Activated T-helper 2 cell treated with anti-CD3 and anti-CD28 coated beads, Interferon-gamma antibody, Interleukin-2, Interleukin-4, amounts not matched to agents 10 μg/mL and 5 μg/mL and 100 μg/mL, durations not matched to agents 14 hours and 24 hours and 36 hours (primary cell): ENCODE measurements around the gene HES2. TPM values are rescaled to one million over a fixed set of nuclear protein-coding genes. Genes with fewer than 3 reads are reported as not detected.
"Not testable (repeated sequence)": the region's sequence is repeated elsewhere in the genome, so short reads cannot be mapped to it uniquely, and the experiment has no call there.

ENCODE experiments used
- DNase-seq: peaks from one replicate; pipeline ENCODE4 v3.0.0; 2021; ENCODE audit warnings: low spot score
- H3K27ac Mint-ChIP-seq: one replicate; pipeline ENCODE4 v1.8.0; 2021; ENCODE audit warnings: mixed read lengths
- H3K27me3 Mint-ChIP-seq: one replicate; pipeline ENCODE4 v1.8.0; 2021; ENCODE audit warnings: low read depth, mixed read lengths
- H3K36me3 Mint-ChIP-seq: one replicate; pipeline ENCODE4 v1.8.0; 2021; ENCODE audit warnings: low read depth, mixed read lengths
- H3K4me1 Mint-ChIP-seq: one replicate; pipeline ENCODE4 v1.8.0; 2021; ENCODE audit warnings: low read depth, mixed read lengths
- H3K4me3 Mint-ChIP-seq: one replicate; pipeline ENCODE4 v1.8.0; 2021; ENCODE audit warnings: low read depth, mild to moderate bottlenecking, moderate library complexity, mixed read lengths
- H3K9me3 Mint-ChIP-seq: one replicate; pipeline ENCODE4 v1.8.0; 2021; ENCODE audit warnings: mixed read lengths
- intact Hi-C: fragments of 100-400 bp; cut with micrococcal nuclease; formaldehyde crosslinking; loops from one replicate; pipeline ENCODE4 v1.15.1; 2023
- total RNA-seq: library from RNA; stranded (reverse); gene quantifications from 2 replicates; pipeline ENCODE4 v1.2.3, GENCODE V29; 2022

HES2 gene
- total RNA-seq, 1 donor from 2014 or later: 0.21 TPM

DNA sequence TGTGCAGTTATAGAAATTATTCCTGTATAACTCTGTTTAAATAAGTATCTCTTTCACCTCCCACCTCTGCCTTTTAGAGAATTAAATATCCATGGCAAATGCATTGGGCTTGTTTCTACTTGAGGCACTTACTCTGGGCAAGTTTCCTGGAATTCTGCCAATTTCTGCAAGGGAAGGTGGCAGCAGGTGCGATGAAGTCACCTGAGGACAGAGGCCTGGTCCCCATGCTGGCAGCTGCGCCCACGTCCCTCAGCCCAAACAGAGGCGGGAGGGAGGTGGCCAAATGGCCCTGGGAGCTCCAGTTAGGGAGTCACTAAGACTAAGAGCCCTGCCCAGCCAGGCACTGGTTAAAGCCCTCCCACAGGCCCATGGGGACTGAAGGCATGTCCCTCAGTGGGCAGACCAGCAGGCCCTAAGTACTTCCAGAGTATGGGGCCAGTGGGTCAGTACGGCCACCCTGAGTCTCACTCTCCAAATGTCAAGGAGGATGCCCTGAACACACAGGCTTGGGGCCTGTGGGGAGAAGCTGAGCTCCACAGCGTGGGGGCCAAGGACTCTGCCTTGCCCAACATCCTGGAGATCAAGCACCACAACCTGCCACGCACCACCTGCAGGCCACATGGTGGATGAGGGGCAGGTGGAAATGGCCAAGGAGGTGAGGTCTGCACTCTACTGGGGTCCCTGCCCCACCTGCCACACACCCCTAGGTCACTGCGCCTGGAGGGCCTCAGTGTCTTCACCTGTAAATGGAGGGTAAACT, 45.6 kb downstream of the HES2 start:
- H3K4me3 Mint-ChIP-seq: no peak overlapping the region
- peaks cover 4% of the 10 kb centered on the region for H3K36me3 Mint-ChIP-seq
- DNase-seq: no peak
- peaks cover 2% of the 10 kb centered on the region for H3K4me1 Mint-ChIP-seq
- H3K9me3 Mint-ChIP-seq: no peaks in the 10 kb centered on the region
- no peak overlapping the region for H3K27ac Mint-ChIP-seq
- intact Hi-C loops: no loop called here
- H3K27me3 Mint-ChIP-seq: no peaks in the 10 kb centered on the region

DNA sequence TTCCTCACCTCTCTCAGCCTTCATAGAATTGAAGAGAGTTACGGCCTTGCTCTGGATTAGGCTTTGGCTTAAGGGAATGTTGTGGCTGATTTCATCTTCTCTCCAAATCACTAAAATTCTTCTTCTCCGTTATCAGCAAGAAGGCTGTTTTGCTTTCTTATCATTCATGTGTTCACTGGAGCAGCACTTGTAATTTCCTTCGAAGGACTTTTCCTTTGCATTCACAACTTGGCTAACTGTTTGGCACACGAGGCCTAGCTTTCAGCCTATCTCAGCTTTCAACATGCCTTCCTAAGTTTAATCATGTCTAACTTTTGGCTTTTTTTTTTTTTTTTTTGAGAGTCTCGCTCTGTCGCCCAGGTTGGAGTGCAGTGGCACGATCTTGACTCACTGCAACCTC, 47.5 kb downstream of the HES2 start:
- H3K27ac Mint-ChIP-seq, H3K4me1 Mint-ChIP-seq, H3K4me3 Mint-ChIP-seq, H3K9me3 Mint-ChIP-seq, intact Hi-C loops, DNase-seq, H3K27me3 Mint-ChIP-seq: not testable (repeated sequence)
- H3K36me3 Mint-ChIP-seq: peaks cover 19% of the 10 kb centered on the region

DNA sequence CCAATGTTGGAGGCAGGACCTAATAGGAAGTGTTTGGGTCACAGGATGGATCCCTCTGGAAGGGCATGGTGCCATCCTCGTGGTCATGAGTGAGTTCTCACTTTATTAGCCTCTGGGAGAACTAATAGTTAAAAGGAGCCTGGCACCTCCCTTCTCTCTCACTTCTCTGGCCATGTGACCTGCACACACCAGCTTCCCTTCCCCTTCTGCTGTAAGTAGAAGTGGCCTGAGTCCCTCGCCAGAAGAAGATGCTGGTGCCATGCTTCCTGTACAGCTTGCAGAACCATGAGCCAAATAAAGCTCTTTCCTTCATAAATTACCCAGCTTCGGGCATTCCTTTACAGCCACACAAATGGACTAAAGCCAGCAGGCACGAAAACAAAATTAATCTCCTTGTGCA, 49.7 kb downstream of the HES2 start:
- Mint-ChIP-seq H3K27ac (no peak overlapping the region), H3K27me3 (no peaks in the 10 kb centered on the region), H3K36me3 (peaks cover 22% of the 10 kb centered on the region), H3K9me3 (no peaks in the 10 kb centered on the region), H3K4me3 (no peak overlapping the region), H3K4me1 (peaks cover 2% of the 10 kb centered on the region)
- DNase-seq: no peak
- intact Hi-C loops: no loop called here

DNA sequence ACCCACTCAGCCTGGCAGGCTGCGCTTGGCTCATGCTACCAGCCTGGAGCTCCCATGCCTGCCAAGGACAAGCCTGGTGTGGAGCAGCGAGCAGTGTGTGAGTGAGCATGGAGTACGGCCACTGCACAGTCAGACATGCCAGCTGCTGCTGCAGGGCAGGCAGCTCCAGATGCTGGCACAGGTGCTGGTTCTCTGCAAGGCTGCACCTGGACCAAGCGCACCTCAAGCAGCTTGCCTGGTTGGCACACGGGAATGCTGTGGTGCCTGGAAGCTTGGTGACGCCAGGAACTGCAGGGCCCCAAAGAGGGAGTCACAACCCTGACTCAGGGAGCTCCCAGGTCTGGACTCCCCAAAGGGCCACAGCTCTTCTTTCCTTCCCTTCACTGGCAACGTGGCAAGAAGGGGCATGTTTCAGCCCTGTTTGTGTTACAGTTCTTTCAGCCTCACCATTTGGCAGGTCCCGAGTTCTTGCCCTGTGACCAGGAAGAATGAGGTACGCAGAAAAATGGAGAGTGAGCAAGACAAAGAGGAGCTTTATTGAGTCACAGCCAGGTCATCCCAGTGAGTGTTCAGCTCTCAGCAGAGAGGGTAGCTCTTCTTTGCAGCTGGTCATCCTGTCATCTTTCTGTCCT, 52.2 kb downstream of the HES2 start:
- Mint-ChIP-seq H3K9me3 (no peaks in the 10 kb centered on the region), H3K27me3 (no peaks in the 10 kb centered on the region), H3K27ac (no peak overlapping the region), H3K4me1 (peaks cover 14% of the 10 kb centered on the region), H3K36me3 (peaks cover 36% of the 10 kb centered on the region), H3K4me3 (no peak overlapping the region)
- intact Hi-C loops: no loop called here
- DNase-seq: no peak

DNA sequence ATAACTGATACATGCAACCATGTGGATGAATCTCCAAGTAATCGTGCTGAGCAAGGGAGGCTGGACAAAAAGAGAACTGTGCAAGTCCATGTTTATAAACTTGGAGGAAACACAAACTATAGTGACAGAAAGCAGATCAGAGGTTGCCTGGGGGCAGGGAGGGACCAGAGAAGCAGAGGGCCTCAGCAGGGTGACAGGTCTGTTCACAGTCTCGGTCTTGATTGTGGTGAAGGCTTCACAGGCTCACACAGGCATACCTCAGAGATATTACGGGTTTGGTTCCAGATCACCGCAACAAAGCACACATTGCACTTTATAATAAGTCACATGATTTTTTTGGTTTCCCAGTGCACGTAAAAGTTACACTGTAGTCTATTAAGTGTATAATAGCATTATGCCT, 54.7 kb downstream of the HES2 start:
- H3K36me3 Mint-ChIP-seq: peaks cover 34% of the 10 kb centered on the region
- no peak overlapping the region for H3K4me3 Mint-ChIP-seq
- H3K4me1 Mint-ChIP-seq: peaks cover 26% of the 10 kb centered on the region
- H3K27me3 Mint-ChIP-seq: no peaks in the 10 kb centered on the region
- no peak overlapping the region for H3K27ac Mint-ChIP-seq
- no peaks in the 10 kb centered on the region for H3K9me3 Mint-ChIP-seq
- intact Hi-C loops: no loop called here
- no peak for DNase-seq

DNA sequence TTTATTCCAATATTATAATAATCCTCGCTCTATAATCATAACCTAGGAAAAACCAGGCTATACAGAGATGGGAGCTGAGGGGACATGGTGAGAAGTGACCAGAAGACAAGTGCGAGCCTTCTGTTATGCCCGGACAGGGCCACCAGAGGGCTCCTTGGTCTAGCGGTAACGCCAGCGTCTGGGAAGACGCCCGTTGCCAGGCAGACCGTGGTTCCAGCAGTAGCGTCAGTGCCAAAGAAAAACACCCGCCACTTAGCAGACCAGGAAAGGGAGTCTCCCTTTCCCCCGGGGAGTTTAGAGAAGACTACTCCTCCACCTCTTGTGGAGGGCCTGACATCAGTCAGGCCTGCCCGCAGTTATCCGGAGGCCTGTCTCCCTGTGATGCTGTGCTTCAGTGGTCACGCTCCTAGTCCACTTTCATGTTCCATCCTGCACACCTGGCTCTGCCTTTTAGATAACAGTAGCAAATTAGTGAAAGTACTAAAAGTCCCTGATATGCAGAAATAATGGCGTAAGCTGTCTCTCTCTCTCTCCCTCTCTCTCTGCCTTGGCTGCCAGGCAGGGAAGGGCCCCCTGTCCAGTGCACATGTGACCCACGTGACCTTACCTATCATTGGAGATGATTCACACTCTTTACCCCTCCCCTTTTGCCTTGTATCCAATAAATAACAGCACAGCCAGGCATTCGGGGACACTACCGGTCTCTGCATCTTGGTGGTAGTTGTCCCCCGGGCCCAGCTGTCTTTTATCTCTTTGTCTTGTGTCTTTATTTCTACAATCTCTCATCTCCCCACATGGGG, 56.4 kb downstream of the HES2 start:
- H3K27ac Mint-ChIP-seq, DNase-seq, H3K4me3 Mint-ChIP-seq, H3K27me3 Mint-ChIP-seq, H3K9me3 Mint-ChIP-seq: not testable (repeated sequence)
- Mint-ChIP-seq H3K4me1 (peaks cover 41% of the 10 kb centered on the region), H3K36me3 (peaks cover 26% of the 10 kb centered on the region)
- intact Hi-C loops: loop anchor here (1.0 kb wide), 1 partner anchor 41 kb away; no protein-coding TSS in a partner anchor

Other genes starting within 250 kb of the HES2 start
- gene CHD5, start 239.6 kb downstream of the HES2 start, total RNA-seq: 0.46 and 0.78 TPM in 2 replicates
- 473 and 533 TPM in 2 replicates for gene RPL22, start 220.3 kb downstream of the HES2 start, total RNA-seq
- gene RNF207, start 213.8 kb downstream of the HES2 start, total RNA-seq: 54.4 and 58.4 TPM in 2 replicates
- gene ICMT, start 184.0 kb downstream of the HES2 start, total RNA-seq: 60.0 and 62.3 TPM in 2 replicates
- not detected in 2 replicates for gene HES3, start 175.7 kb downstream of the HES2 start, total RNA-seq
- 1.5 TPM in 2 replicates for gene GPR153, start 158.8 kb downstream of the HES2 start, total RNA-seq
- 128 and 132 TPM in 2 replicates for gene ACOT7, start 26.2 kb downstream of the HES2 start, total RNA-seq
- gene ESPN, start 4.9 kb upstream of the HES2 start, total RNA-seq: 0.87 and 1.0 TPM in 2 replicates
- gene TNFRSF25, start 46.3 kb upstream of the HES2 start, total RNA-seq: 88.0 and 89.7 TPM in 2 replicates
- 1.1 and 1.6 TPM in 2 replicates for gene PLEKHG5, start 71.7 kb upstream of the HES2 start, total RNA-seq
- 43.4 and 50.0 TPM in 2 replicates for gene NOL9, start 134.6 kb upstream of the HES2 start, total RNA-seq
- not detected in 2 replicates for gene TAS1R1, start 135.4 kb upstream of the HES2 start, total RNA-seq
- 26.3 and 28.0 TPM in 2 replicates for gene ZBTB48, start 160.1 kb upstream of the HES2 start, total RNA-seq
- gene KLHL21, start 182.9 kb upstream of the HES2 start, total RNA-seq: 21.3 and 22.6 TPM in 2 replicates
- 19.7 and 20.4 TPM in 2 replicates for gene PHF13, start 193.8 kb upstream of the HES2 start, total RNA-seq
- 23.2 and 24.1 TPM in 2 replicates for gene THAP3, start 204.9 kb upstream of the HES2 start, total RNA-seq